HG03521 (cell line): ENCODE data around the gene GTF2H1.
"Not testable (repeated sequence)": the region's sequence is repeated elsewhere in the genome, so short reads cannot be mapped to it uniquely, and the experiment has no call there.

Source experiments
- ATAC-seq: cut with Tn5 transposase; IDR thresholded peaks from one replicate; pipeline ENCODE4 v1.9.1; 2021; ENCODE audit warnings: mild to moderate bottlenecking, moderate library complexity; ENCODE audit not compliant: unreplicated experiment

Gene GTF2H1

GRCh38 chr11:18317551-18317950 lies 4.8 kb upstream of the GTF2H1 start:
- ATAC-seq = no peak

- ATAC-seq = no peak
These were observed 2.5 kb upstream of the GTF2H1 start for GRCh38 chr11:18319914-18320313.

- no peak for ATAC-seq
These were observed 1.8 kb upstream of the GTF2H1 start for GRCh38 chr11:18320617-18321016.

- ATAC-seq = peak; percentile 8
These were observed 794 bp upstream of the GTF2H1 start for GRCh38 chr11:18321578-18321968.

GRCh38 chr11:18322818-18323570 lies 627 bp downstream of the GTF2H1 start:
- ATAC-seq = no peak

GRCh38 chr11:18323881-18324280 lies 1.5 kb downstream of the GTF2H1 start:
- not testable (repeated sequence) for ATAC-seq

GRCh38 chr11:18324381-18324780 lies 2.0 kb downstream of the GTF2H1 start:
- no peak for ATAC-seq

GRCh38 chr11:18329196-18329870 lies 7.0 kb downstream of the GTF2H1 start:
- no peak for ATAC-seq

GRCh38 chr11:18330921-18331320 lies 8.6 kb downstream of the GTF2H1 start:
- no peak for ATAC-seq

- ATAC-seq = no peak
These were observed 9.9 kb downstream of the GTF2H1 start for GRCh38 chr11:18332302-18332701.

- no peak for ATAC-seq
These were observed 10.5 kb downstream of the GTF2H1 start for GRCh38 chr11:18332891-18333290.

- ATAC-seq = no peak
These were observed 25.2 kb downstream of the GTF2H1 start for GRCh38 chr11:18347471-18348125.

- ATAC-seq = no peak
These were observed 30.2 kb downstream of the GTF2H1 start for GRCh38 chr11:18352581-18352980.

GRCh38 chr11:18358646-18359045 lies 36.3 kb downstream of the GTF2H1 start:
- ATAC-seq = no peak

- no peak for ATAC-seq
These were observed 38.8 kb downstream of the GTF2H1 start for GRCh38 chr11:18361154-18361553.

GRCh38 chr11:18364495-18365073 lies 42.2 kb downstream of the GTF2H1 start:
- no peak for ATAC-seq

GRCh38 chr11:18365741-18366140 lies 43.4 kb downstream of the GTF2H1 start:
- no peak for ATAC-seq

- no peak for ATAC-seq
These were observed 43.9 kb downstream of the GTF2H1 start for GRCh38 chr11:18366286-18366685.

GRCh38 chr11:18367431-18367830 lies 45.1 kb downstream of the GTF2H1 start:
- no peak for ATAC-seq

GRCh38 chr11:18368221-18368620 lies 45.9 kb downstream of the GTF2H1 start:
- no peak for ATAC-seq

GRCh38 chr11:18369398-18369797 lies 47.0 kb downstream of the GTF2H1 start:
- no peak for ATAC-seq

GRCh38 chr11:18371279-18371678 lies 48.9 kb downstream of the GTF2H1 start:
- no peak for ATAC-seq
